C4-2B (cell line): ENCODE results near the gene FMNL2.

Source experiments
- H3K27ac ChIP-seq: fragments of 450-650 bp; 2 replicates; pipeline ENCODE4 v1.5.1; 2017
- ZFX ChIP-seq: fragments of 450-650 bp; IDR thresholded peaks from 2 replicates; pipeline ENCODE4 v1.6.1; 2017
- TF ChIP-seq, protein P1 (sequence below): fragments of 450-650 bp; conservative IDR thresholded peaks from 2 replicates; pipeline ENCODE4 v1.5.1; 2017; ENCODE audit warnings: mild to moderate bottlenecking

The FMNL2 gene

DNA sequence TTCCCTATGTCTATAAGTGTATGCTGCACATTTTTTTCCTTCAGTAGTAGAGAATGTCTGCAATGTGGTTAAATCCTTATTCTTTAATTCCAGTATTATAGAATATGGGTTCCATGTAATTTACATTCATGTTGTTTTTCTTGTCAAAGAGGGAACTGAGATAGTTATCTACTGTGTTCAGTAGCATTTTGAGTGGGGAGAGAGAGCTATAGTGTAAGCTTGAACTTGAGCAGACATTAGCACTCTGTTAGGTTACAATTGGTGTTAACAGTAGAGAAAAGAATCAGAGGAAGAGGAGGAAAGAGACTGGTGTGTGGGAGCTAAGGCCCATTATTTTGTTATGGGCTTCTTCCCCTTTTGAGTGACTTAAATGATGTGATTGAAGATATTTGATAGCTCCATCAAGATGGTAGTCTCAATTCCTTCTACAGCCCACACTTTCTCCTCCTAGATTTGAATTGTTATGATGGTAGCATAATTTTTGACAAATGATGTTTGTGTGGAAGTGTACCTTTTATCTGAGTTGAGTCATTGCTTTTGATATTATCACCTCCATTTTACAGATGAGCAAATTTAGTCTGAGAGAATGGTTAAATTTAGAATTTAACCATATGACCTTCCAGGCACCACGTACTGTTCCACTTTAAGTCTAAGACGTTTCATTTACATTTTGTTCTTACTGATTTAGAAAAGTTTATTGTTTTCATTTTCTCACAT lies 71.3 kb downstream of the FMNL2 start:
- TF ChIP-seq, protein P1, sequence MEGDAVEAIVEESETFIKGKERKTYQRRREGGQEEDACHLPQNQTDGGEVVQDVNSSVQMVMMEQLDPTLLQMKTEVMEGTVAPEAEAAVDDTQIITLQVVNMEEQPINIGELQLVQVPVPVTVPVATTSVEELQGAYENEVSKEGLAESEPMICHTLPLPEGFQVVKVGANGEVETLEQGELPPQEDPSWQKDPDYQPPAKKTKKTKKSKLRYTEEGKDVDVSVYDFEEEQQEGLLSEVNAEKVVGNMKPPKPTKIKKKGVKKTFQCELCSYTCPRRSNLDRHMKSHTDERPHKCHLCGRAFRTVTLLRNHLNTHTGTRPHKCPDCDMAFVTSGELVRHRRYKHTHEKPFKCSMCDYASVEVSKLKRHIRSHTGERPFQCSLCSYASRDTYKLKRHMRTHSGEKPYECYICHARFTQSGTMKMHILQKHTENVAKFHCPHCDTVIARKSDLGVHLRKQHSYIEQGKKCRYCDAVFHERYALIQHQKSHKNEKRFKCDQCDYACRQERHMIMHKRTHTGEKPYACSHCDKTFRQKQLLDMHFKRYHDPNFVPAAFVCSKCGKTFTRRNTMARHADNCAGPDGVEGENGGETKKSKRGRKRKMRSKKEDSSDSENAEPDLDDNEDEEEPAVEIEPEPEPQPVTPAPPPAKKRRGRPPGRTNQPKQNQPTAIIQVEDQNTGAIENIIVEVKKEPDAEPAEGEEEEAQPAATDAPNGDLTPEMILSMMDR = no peak
- no peak for TF ChIP-seq ZFX
- H3K27ac ChIP-seq = no peak overlapping the region

DNA sequence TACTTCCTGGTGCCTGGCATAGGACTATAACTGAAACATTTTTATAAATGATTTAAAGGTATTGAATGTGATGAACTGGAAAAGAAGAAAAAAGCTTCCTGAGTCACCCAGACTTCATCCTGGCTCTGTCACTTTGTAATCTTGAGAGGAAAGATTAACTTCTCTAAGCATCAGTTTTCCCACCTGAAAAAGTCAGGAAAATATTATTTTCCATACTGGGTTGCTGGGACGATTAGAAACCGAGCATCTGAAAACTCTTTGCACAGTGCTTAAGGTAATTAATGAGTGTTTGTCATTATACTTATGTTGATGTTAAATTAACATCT lies 71.8 kb downstream of the FMNL2 start:
- TF ChIP-seq, protein P1 = no peak
- no peak for TF ChIP-seq ZFX
- H3K27ac ChIP-seq = no peak overlapping the region

DNA sequence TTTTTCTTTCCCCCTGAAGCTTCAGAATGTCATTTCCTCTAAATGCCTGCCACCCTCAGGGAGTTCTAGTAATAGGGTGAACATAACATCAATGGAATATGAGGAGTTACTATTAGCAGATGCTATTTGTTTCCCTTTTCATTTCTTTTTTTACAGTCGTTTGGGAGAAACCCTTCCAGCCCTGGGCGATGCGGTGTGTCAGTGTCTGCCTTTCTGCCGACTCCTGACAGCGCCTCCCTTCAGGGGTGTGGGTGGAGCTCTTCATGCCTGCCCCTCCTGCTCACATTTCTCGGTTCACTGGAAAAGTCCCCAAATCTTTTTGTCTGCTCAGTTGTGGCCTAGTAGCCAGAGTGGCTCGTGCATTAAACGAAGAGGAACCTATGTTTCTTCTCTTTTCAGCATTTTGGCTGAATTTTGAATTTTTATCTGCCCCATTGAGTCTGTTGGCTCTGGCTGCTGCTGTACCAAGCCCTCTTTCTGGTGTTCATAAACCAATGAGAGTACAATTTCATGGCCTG lies 72.3 kb downstream of the FMNL2 start:
- TF ChIP-seq, protein P1 = no peak
- no peak for TF ChIP-seq ZFX
- H3K27ac ChIP-seq = no peak overlapping the region

DNA sequence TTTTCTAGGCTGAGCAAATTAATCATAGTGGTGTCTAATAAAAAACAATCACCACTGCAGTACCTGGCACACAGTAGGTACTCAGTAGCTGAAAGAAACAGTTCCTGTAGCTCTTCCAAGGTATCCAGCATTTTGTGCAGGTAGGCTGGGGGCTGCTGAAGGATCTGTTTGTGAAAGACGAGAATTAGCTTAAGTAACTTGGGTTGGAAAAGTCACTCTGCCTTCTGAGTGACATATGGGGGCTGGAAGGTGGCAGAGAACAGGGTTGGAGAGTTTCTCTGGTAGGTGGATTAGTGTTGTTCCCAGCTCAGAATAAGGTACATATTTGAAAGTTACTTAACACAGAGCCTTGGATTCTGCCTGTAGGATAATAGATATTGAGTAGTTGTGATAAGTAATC lies 72.8 kb downstream of the FMNL2 start:
- TF ChIP-seq, protein P1 = no peak
- TF ChIP-seq ZFX = no peak
- no peak overlapping the region for H3K27ac ChIP-seq

DNA sequence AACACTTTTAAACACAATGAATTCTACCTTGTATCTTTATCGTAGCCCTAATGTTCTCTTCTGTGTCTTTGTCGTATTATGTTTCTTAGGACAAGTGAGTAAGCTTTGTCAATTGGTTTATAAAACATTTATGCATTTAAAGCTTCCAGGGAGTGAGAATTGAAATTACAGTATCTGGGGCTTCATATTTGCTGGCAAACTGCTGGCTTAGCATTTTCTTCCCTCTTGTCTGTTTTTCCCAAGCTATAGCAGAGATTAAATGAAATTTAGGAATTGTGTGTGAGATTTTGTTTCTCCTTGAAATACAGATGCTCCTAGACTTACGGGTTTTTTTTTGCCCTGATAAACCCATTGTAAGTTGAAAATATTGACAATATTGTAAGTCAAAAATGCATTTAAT lies 73.3 kb downstream of the FMNL2 start:
- H3K27ac ChIP-seq = no peak overlapping the region

DNA sequence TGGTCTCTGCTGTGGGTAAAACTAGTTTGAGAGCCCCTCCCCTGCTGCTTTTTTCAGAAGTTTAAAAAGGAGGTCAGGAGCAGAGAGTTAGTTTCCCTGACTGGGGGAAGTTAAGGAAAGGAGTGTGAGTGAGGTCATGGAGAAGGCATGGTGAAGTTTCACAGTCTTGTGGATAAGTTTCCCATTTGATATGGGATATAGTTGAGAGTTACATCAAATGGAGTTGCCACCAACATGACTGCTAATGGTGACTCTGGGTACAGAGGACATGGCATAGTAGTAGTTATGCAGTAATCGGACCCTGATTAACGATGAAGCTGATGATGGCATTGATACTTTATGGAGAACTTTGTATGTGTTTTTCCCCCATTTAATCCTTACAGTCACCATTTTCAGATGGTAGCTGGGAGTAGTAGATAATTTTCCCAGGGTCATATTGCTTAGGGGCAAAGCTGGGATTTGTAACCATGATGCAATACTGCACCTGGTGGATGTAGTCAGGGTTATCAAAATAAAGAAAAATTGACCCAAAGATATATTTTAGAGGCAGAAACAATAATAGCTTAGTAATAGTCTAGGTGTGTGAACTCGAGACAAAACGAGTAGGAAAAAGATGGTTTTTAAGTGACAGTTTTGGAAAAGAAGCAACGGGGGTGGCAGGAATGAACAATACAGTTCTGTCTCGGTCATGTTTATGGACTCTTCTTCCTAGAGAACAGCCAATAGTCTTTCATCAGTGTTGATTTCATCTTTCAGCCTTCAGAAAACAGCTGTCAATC lies 74.6 kb downstream of the FMNL2 start:
- H3K27ac ChIP-seq = no peak overlapping the region
- TF ChIP-seq, protein P1 = no peak
- TF ChIP-seq ZFX = no peak

More for the DNA sequence above, 73.3 kb downstream of the FMNL2 start:
- TF ChIP-seq, protein P1 = no peak
- TF ChIP-seq ZFX = no peak

DNA sequence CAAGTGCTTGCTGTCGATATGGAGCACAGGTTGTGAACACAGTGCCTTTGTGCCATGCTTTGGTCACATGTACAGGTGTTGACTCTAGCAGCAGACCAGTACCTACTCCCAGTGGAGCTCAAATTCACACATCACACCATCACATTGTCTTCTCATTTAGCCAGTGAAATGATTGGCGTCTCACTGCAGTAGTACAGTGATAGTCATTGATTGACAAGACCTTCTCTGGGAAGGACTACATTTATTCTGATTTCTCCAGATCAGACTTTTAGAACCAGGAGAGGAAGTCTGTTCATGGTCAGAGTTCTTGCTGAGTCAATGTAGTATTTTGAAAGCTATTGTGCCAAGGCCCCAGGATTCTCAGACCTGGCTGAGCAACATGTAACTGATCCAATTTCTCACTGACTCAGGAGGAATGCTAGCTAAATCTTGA lies 75.2 kb downstream of the FMNL2 start:
- no peak for TF ChIP-seq ZFX
- TF ChIP-seq, protein P1 = no peak
- no peak overlapping the region for H3K27ac ChIP-seq
